Measurements from ENCODE around the gene PEX13. TPM values are rescaled to one million over a fixed set of nuclear protein-coding genes. Genes with fewer than 3 reads are reported as not detected.
"Not testable (repeated sequence)": the region's sequence is repeated elsewhere in the genome, so short reads cannot be mapped to it uniquely, and the experiment has no call there.

Gene PEX13
- polyA plus RNA-seq, 3 donors: 26.6 to 30.8 (median 29.9) TPM

DNA sequence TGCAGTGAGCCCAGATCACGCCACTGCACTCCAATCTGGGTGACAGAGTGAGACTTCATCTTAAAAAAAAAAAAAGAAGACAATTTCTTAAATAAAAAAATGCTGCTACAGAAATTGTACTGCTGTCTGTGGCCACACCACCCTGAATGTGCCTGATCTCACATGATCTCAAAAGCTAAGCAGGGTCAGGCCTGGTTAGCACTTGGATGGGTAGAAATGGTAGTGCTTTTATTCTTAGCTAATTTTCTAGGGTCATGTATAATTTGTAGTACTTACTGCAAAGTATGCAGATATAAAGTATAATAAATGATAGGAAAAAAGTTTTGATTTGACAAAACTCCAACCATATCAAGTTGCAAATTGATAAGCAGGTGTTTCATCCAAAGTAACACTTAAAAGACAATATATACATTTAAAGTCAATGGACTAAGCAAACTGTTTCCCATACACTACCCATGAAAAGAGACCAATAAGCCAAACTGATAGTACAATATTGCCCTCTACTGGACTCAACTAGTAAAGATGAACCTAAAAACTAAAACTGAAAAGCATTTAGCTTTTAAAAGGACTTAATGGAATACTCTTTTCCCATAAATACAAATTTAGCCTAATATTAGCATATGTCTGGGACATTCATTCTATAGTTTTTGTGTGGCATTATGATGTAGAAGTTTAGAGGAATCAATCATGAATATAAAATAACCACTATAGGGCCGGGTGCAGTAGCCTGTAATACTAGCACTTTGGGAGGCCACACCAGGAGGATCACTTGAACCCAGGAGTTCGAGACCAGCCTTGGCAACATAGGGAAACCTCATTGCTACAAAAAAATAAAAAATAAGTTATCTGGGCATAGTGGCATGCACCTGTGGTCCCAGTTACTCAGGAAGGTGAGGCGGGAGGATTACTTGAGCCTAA is 18.6 kb upstream of the PEX13 start:
- DNase-seq: peak; percentile 27

DNA sequence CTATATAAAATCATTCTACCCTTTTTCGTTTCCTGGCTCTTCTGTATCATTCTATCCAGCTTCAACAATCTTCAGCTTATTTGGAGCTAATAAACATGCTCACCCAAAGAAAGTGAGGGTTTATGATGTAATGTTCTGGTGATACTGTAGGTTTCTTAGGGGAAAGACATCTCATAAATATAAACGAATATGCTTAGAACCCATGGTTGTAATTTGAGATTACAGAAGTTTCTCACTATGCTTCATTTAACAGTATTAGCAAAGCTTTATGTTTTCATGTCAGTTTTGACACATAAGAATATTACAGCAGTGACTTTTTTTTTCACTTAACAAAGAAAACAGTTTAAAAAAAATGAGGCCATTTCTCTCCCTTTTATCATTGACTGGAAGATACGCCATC is 11.8 kb upstream of the PEX13 start:
- no peak for DNase-seq

DNA sequence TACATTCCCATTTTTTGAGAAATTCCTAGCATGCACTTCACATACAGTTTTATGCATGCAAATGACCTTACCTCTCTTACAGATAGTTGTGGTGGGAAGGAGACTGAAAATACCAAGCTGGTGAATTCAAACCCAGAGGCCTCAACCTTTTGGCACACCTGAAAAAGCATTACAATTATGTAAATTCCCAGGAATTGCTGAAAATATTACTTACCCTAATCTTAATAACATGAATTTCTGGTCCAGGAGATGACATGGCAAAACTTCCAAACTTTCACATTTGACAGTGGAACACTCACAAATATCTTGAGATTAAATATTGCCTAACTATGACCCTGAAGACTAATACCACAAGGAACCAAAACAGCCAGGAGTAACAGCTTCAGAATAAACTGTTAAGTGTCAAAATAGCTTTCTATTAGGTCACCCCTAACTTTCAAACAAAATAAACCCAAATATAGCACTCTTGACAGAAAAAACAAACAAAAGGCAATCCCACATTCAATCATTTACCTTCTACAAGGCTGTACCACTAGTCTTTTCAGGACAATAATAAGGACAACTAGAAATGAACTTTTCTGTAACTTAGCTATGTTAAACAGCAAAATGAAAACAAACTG is 10.9 kb upstream of the PEX13 start:
- no peak for DNase-seq

DNA sequence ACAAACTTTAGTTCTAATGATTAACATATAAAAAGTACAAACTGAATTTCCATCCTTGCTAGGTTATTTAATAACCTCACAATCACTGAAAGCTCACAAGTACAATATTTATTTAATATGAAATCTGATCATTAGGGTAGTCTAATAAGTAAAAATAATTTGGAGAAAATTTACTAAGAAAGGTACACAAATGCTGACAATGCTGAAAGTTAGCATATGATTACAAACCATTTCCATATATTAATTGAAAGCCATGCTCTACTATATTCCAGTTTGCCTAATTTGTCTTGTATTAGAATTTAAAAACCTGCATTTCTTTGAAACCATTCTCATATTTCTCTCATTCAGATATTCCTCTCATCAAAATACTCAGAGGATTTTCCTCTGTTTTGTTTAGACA is 8.2 kb upstream of the PEX13 start:
- DNase-seq: no peak

DNA sequence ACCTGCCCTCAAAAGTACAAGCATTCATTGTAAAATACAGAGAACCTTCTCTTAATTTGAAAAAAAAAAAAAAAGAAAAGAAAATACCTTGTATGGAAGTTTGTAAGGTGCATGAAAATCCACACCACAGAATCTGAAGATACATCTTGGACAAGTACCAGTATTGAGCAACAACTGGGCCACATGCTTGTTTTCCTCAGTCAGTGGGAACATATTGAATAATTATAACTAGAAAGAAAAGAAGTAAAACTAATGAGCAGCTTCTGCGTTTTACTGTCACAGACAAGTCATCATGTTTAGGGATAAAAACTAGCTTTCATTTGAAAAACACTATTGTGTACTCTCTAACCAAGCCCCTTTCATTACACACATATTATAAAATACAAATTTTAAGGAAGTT is 5.8 kb upstream of the PEX13 start:
- DNase-seq: no peak

DNA sequence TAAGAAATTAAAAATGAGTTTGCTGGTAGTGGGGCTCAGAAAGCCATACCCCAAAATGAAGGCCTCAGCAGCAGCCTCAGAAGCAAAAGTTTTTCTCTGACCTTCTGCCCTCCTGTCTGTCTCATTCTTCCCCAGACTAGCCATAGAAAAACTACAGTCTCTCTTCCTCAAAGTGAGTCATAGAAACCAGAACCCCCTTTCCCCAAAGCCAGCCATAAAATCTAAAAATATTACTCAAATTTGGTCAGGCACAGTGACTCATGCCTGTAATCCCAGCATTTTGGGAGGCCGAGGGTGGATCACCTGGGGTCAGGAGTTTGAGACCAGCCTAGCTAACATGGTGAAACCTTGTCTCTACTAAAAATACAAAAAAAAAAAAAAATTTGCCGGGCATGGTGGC is 5.2 kb upstream of the PEX13 start:
- not testable (repeated sequence) for DNase-seq

DNA sequence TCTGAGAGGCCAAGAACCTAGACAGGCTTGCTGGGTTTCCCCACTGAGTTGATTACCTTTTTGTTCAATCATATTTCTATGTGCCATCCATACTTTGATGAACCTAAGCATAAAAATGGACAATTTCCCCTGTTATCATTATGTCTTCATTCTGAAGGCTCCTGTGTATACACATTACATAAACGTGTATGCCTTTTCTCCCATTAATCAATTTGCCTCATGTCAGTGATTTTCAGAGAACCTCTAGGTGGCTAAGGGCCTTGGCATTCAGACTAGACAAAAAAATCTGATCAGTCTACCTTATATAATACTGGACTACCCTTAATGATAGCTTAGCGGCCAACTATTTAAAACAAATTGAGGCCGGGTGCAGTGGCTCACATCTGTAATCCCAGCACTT is 4.1 kb upstream of the PEX13 start:
- DNase-seq: no peak

DNA sequence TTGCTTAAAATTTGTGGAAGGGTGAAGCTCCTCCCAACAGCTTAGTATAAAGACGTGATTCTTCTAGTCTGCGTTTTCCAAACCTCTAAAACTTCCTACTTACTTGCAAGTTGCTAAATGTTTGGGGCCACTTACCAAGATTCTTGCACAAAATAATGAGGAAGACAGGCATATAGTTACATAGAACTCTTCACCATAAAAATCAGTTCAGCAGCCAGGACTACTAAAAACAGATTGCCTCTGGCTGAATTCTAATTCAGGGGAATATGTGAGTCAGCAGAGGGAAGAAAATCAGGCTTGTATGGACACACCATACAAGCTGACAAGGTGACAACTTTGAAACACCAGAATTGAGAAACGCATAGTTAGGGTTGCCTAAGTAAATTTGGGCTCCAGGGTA is 2.8 kb upstream of the PEX13 start:
- DNase-seq: no peak

DNA sequence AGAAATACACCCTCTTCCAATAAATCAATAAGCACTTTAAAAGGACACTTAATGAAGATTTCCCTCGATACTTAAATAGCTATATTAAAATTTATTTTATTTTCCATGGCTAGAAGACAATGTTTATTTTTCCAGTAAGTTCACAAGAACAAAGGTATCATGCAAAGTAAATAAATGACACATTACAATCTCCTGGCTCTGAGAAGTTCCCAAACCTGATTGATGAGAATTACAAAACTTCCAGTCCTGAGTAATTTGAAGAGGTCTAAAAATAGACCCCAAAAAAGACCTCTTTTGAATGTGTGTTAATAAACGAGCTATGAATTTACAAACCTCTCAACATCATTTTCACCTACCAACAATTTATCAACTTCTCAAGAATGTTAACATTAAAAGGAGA is 1.5 kb upstream of the PEX13 start:
- DNase-seq: no peak

DNA sequence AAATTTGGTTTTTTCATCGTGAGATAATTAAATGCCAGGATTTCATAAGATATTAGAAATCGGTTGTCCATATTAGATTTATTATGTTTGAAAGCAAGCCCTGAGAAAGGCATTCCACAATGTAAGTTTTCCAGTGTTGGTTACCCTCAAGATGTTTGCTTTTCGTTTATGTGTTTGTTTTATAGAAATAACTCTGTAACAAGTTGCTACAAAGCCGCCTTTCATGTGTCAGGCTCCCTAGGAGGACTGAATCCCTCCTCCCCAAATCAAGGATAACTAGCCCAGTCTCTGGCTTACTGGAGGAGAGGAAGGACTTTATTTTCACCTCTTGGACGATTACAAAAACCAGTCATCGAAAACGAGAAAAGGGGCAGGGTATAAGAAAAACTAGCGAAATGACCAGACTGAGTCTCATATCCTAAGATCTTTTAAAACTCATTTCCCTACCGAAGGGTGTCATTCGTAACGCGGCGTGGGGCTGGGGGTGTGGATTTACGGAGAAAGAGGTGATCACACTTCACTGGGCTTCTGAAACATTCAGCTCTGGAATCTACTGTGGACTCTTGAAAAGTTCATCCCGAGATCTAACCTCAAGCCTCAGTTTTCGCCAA is 1.0 kb upstream of the PEX13 start:
- no peak for DNase-seq

DNA sequence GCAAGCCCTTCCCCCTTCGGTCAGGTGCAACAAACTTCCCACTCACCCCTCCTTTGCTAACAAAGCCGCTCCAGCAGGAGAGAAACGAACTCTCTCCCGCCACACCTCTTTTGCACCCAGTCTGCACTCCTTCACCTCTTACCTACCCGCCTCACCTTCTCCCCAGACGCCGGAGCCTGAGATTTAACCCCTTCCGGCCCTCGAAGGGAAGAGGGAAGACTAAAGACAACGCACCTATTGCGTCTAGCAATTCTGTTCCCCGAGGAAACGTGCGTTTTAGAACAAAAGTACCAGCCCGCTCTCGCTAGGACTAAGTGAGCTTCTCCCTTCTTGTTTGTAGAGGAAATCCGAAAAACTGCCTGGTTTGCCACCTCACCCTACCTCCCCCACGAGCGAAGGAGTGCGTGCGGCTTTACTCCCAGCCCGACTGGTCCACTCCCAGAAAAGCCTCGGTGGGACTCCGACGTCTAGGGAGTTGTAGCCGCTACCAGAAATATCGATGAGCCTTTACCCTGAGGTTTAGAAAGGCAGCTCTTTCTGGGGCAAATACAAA is 441 bp upstream of the PEX13 start:
- peak; percentile 81 for DNase-seq

DNA sequence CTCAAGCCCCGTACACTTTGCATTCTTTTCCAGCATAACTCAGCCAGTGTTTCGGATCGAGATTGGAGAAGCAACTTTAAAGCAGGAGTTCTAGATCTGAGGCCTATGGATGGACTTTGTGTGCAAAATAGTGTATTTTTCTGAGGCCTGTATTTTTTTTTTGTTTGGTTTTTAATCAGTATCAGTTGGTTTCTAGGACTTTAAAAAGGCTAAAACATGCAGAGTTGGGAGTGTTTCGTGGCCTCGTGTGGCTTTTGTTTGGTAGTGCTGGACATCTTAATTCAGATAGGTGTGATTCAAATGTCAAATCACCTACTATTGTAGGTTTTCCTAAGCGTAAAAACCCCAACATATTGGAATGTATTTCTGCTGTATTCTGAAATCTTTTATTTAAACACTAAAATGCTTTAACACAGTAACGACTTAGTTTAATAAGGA is 817 bp downstream of the PEX13 start:
- DNase-seq: no peak

DNA sequence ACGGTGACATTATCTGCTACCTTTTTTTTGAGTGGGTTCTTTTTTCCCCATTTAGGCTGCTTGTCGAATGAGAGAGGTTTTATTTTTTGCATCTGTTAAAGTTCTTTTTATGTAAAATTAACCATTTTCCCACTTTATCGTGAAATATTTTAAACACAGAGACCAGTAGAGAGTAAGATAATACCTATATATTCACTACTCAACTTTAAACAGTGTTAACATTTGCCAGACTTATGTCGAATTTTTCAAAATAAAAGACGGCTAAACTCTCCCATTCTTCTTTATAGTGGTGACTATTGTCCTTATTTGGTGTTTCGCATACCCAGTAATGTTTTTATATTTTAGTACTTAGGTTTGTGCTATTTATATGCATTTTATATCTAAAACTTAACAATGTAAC is 1.3 kb downstream of the PEX13 start:
- no peak for DNase-seq

DNA sequence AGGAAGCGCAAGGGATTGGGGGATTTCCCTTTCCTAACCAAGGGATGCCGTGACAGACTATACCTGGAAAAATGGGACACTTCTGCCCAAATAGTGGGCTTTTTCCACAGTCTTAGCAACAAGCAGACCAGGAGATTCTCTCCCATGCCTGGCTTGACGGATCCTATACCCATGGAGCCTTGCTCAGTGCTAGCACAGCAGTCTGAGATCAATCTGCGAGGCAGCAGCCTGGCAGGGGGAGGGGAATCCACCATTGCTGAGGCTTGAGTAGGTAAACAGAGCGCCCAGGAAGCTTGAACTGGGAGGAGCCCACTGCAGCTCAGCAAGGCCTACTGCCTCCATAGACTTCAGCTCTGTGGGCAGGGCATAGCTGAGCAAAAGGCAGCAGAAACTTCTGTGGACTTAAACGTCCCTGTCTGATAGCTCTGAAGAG is 3.7 kb downstream of the PEX13 start:
- no peak for DNase-seq

DNA sequence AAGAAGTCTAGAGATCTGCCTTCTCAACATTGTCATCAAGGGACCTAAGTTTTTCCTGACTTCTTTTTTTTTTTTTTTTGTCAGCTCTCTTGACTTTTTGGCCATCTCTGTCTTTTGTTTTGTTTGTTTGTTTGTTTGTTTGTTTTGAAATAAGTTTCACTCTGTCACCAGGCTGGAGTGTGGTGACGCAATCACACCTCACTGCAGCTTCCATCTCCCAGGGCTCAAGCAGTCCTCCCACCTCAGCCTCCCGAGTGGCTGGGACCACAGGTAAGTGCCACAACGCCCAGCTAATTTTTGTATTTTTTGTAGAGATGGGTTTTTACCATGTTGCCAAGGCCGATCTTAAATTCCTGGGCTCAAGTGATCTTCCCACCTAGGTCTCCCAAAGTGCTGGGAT is 6.2 kb downstream of the PEX13 start:
- no peak for DNase-seq

DNA sequence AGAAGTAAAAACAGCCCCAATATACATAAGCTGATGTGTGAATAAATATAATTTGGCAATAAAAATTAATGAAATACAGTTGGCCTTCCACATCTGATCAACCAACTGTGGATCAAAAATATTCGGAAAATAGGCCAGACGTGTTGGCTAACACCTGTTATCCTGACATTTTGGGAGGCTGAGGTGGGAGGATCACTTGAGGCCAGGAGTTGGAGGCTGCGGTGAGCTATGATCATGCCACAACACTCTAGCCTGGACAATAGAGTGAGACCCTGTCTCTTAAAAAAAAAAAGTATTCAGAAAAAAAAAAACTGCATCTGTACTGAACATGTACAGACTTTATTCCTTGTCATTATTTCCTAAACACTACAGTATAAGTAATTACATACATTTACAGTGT is 12.0 kb downstream of the PEX13 start:
- no peak for DNase-seq

DNA sequence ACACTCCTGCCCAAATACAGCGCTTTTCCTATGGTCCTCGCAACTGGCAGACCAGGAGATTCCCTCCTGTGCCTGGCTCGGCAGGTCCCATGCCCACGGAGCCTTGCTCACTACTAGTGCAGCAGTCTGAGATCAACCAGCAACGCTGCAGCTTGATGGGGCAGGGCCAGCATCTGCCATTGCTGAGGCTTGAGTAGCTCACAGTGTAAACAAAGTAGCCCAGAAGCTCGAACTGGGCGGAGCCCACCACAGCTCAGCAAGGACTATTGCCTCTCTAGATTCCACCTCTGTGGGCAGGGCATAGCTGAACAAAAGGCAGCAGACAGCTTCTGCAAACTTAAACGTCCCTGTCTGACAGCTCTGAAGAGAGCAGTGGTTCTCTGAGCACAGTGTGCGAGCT is 17.1 kb downstream of the PEX13 start:
- DNase-seq: not testable (repeated sequence)

DNA sequence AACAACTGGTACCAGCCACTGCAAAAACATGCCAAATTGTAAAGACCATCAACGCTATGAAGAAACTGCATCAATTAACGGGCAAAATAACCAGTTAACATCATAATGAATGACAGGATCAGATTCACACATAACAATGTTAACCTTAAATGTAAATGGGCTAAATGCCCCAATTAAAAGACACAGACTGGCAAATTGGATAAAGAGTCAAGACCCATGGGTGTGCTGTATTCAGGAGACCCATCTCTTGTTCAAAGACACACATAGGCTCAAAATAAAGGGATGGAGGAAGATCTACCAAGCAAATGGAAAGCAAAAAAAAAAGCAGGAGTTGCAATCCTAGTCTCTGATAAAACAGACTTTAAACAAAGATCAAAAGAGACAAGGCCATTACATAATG is 19.1 kb downstream of the PEX13 start:
- not testable (repeated sequence) for DNase-seq

DNA sequence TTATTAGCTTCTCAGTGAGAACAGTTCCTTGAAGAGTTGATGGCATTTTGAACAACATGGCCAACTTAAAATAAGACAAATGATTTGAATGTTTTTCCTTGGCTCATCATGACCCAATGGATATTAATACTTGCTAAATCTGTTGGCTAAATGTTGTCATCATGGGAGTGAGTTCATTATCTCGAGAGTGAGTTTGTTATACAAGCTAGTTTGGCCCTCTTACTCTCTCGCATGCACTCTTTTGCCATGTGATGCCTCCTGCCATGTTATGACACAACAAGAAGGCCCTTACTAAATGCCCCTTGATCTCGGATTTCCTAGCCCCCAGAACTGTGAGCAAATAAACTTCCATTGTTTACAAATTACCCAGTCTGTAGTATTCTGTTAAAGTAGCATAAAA is 25.3 kb downstream of the PEX13 start:
- no peak for DNase-seq

DNA sequence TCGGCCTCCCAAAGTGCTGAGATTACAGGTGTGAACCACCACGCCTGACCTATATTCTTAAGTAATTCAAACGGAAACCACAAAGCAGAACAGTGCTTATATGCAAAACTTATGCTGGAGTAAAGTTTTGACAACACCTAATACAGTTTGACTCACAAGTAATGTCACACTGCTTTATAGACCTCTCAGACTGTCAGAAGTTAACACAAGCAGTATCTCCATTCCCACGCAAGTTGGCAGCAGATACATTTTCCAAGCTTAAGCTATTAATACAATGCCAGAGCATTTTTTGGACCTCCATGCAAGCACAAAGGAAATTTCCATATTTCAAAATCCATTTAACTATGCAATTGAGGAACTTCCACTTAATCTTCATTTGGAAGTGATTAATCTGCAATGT is 27.1 kb downstream of the PEX13 start:
- no peak for DNase-seq

DNA sequence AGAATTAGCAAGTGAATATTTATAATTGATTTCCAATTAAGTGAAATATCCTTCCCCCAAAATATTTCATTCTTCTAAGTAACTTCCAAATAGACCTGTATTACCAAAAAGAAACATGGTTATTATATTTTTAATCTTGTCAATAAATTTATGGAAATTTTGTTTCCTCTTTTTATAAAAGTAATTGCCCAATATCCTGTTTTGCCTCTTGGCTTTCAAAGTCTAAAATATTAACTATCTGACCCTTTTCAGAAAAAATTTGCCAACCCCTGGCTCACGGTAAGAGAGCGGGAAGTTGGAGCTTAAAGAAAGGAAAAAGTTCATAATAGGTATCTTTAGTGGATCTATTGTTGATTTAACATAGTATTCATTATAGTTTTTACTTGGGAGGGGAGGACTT is 27.7 kb downstream of the PEX13 start:
- DNase-seq: no peak

DNA sequence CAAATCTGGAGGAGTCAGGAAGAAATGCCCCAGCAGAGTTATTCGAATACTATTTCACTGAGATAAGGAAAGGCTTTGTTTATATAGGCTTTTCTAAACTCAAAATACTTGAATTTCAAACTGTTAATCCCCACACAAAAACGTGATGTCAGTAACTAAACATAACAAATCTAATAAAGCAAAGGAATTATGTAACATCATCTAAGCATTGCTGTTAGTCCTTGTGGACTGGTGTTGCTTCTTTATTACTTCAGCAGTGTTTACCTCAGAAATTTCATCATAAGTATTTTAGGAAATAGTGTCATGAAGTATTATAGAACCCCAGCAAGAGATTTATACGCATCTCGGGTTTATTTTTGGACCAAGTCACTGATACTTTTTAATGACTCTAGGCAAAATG is 28.5 kb downstream of the PEX13 start:
- DNase-seq: no peak

DNA sequence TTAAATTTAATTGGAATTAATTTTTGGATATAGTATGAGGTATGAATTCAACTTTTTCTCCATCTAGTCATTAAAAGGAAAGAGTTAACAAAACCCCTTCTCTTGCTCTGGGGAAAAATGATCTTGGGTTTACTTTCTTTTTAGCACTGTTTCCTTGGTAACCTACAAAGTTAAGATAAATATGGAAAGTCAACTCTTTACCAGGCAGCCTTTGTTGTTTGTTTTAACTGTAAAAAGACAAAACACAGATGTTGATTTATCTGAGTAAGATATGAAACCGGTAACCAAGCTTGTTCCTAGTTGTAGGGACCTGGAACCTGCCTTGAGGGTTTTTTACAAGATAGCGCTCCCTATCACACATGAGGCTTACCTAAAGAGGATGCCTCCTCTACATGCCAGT is 38.0 kb downstream of the PEX13 start:
- no peak for DNase-seq
